Tibial nerve (tissue), 4 donors: ENCODE measurements around the gene MT1X. TPM values are rescaled to one million over a fixed set of nuclear protein-coding genes. Genes with fewer than 3 reads are reported as not detected.
A peak's percentile ranks its signal among the peaks of the same experiment; 100 is the strongest.

ENCODE experiments used
- DNase-seq, 2 donors: peaks; one replicate each; pipeline ENCODE4 v3.0.0-alpha.2; 2019; ENCODE audit warnings: low spot score in 2 of 2
- H3K27ac ChIP-seq, 4 donors: fragments of 200-600 bp; sonication (generic) in 3 of 4; one replicate each; pipeline ENCODE4 v1.5.1; 2017 to 2019; ENCODE audit warnings: mild to moderate bottlenecking in 1 of 4
- H3K27me3 ChIP-seq, 2 donors: fragments of 200-600 bp; sonication (generic) in 1 of 2; one replicate each; pipeline versions ENCODE4 v1.5.1 to v1.6.0; 2017 to 2019
- H3K36me3 ChIP-seq, 3 donors: fragments of 200-600 bp; sonication (generic); one replicate each; pipeline ENCODE4 v1.5.1; 2018 to 2019
- H3K4me1 ChIP-seq, 4 donors: fragments of 200-600 bp; sonication (generic) in 3 of 4; one replicate each; pipeline ENCODE4 v1.5.1; 2017 to 2019
- H3K4me3 ChIP-seq, 4 donors: fragments of 200-600 bp; sonication (generic) in 3 of 4; one replicate each; pipeline ENCODE4 v1.5.1; 2017 to 2019; ENCODE audit warnings: mild to moderate bottlenecking in 1 of 4, moderate library complexity in 1 of 4
- H3K9me3 ChIP-seq, 4 donors: fragments of 200-600 bp; sonication (generic) in 3 of 4; one replicate each; pipeline ENCODE4 v1.5.1; 2017 to 2019
- CTCF ChIP-seq, 5 experiments: fragments of 200-600 bp in 3 of 5; fragments of 450-650 bp in 2 of 5; sonication (generic) in 3 of 5; IDR thresholded peaks; one replicate each; pipeline ENCODE4 v1.5.1; 2016 to 2019; ENCODE audit warnings: antibody characterized with exemption in 5 of 5, mild to moderate bottlenecking in 3 of 5, moderate library complexity in 2 of 5
- EP300 ChIP-seq, 2 donors: sonication (generic); formaldehyde crosslinking; IDR thresholded peaks; one replicate each; pipeline ENCODE4 v1.6.1; 2017; ENCODE audit warnings: antibody characterized with exemption in 2 of 2, mild to moderate bottlenecking in 1 of 2
- POLR2A ChIP-seq, 2 donors: fragments of 450-650 bp; IDR thresholded peaks; one replicate each; pipeline ENCODE4 v1.6.1; 2017; ENCODE audit warnings: antibody characterized with exemption in 2 of 2, mild to moderate bottlenecking in 2 of 2, moderate library complexity in 2 of 2
- WGBS, 2 donors: methylation state at CpG; one replicate each; pipeline ENCODE4 v1.1.5; 2018; 5-methylcytosine and 5-hydroxymethylcytosine counted together
- total RNA-seq, 4 donors: library from RNA; depleted of rRNA; stranded (reverse); fragments of >200 nt; gene quantifications; one replicate each; pipeline ENCODE4 v1.1.0, GENCODE V29; 2016

MT1X gene
- total RNA-seq, 4 donors from 2014 or later: 457 to 1,918 (median 1,024) TPM

GRCh38 chr16:56724191-56724590 is 41.9 kb downstream of the MT1X start:
- Histone ChIP-seq H3K36me3 (no peaks in the 10 kb centered on the region), H3K27ac (no peak overlapping the region), H3K4me3 (no peak overlapping the region), H3K4me1 (peaks cover 0 to 14% (median 8%) of the 10 kb centered on the region in 4 donors), H3K27me3 (no peaks in the 10 kb centered on the region), H3K9me3 (no peaks in the 10 kb centered on the region)
- 89 to 92% methylated on average over 3 of the region's 3 CpGs for WGBS, 2 donors
- TF ChIP-seq CTCF (IDR thresholded peaks at IDR 0.05) (no peak), POLR2A (IDR thresholded peaks at IDR 0.05) (no peak), EP300 (IDR thresholded peaks at IDR 0.05) (no peak)
- no peak for DNase-seq

GRCh38 chr16:56726283-56726682 is 44.0 kb downstream of the MT1X start:
- peaks cover 0 to 27% (median 19%) of the 10 kb centered on the region in 4 donors for H3K4me1 ChIP-seq

GRCh38 chr16:56726926-56727325 is 44.7 kb downstream of the MT1X start:
- TF ChIP-seq EP300 (IDR thresholded peaks at IDR 0.05) (no peak), POLR2A (IDR thresholded peaks at IDR 0.05) (no peak), CTCF (IDR thresholded peaks at IDR 0.05) (no peak)
- 90 to 94% methylated on average over 6 of the region's 6 CpGs for WGBS, 2 donors
- Histone ChIP-seq H3K4me1 (peaks cover 0 to 33% (median 19%) of the 10 kb centered on the region in 4 donors), H3K36me3 (no peaks in the 10 kb centered on the region), H3K9me3 (no peaks in the 10 kb centered on the region), H3K27ac (no peak overlapping the region), H3K4me3 (no peak overlapping the region), H3K27me3 (no peaks in the 10 kb centered on the region)
- no peak for DNase-seq

More at GRCh38 chr16:56726283-56726682, 44.0 kb downstream of the MT1X start:
- Histone ChIP-seq H3K36me3 (no peaks in the 10 kb centered on the region), H3K27ac (no peak overlapping the region), H3K27me3 (no peaks in the 10 kb centered on the region), H3K4me3 (no peak overlapping the region), H3K9me3 (no peaks in the 10 kb centered on the region)
- 62 to 76% methylated on average over 2 of the region's 2 CpGs for WGBS, 2 donors
- no peak for TF ChIP-seq CTCF (IDR thresholded peaks at IDR 0.05)
- no peak for TF ChIP-seq EP300 (IDR thresholded peaks at IDR 0.05)
- no peak for TF ChIP-seq POLR2A (IDR thresholded peaks at IDR 0.05)
- DNase-seq: no peak

DNA sequence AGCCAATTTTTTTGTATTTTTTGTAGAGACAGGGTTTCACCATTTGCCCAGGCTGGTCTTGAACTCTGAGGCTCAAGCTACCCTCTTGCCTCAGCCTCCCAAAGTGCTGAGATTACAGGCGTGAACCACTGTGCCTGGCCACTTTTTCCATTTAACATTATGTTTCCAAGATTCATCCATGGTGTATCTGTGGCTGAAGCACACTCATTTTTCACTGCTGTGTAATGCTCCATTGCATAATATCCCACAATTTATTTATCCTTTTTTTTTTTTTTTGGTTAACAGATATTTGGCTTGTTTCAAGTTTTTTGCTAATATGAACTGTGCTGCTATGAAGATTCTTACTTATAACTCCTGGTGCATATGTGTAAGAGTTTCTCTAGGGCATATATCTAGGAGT is 45.8 kb downstream of the MT1X start:
- Histone ChIP-seq H3K4me3 (no peak overlapping the region), H3K9me3 (no peaks in the 10 kb centered on the region), H3K27ac (no peak overlapping the region), H3K36me3 (no peaks in the 10 kb centered on the region), H3K4me1 (peaks cover 0 to 36% (median 19%) of the 10 kb centered on the region in 4 donors), H3K27me3 (no peaks in the 10 kb centered on the region)
- 88 to 95% methylated on average over 1 of the region's 1 CpG for WGBS, 2 donors
- no peak for TF ChIP-seq EP300 (IDR thresholded peaks at IDR 0.05)
- no peak for TF ChIP-seq POLR2A (IDR thresholded peaks at IDR 0.05)
- TF ChIP-seq CTCF (IDR thresholded peaks at IDR 0.05): no peak
- no peak for DNase-seq

- H3K9me3 ChIP-seq: no peaks in the 10 kb centered on the region
- H3K4me1 ChIP-seq: peaks cover 0 to 36% (median 19%) of the 10 kb centered on the region in 4 donors
- H3K27ac ChIP-seq: peak overlapping the region; percentile 38 to 91 (median 84)
- peak overlapping the region; percentile 73 to 94 (median 88) for H3K4me3 ChIP-seq
- no peaks in the 10 kb centered on the region for H3K27me3 ChIP-seq
- 30 to 46% methylated on average over 8 of the region's 8 CpGs for WGBS, 2 donors
- no peak for TF ChIP-seq EP300 (IDR thresholded peaks at IDR 0.05)
- TF ChIP-seq POLR2A (IDR thresholded peaks at IDR 0.05): no peak
- TF ChIP-seq CTCF (IDR thresholded peaks at IDR 0.05): no peak
- peak in 1 of 2 donors; percentile 9 for DNase-seq
- no peaks in the 10 kb centered on the region for H3K36me3 ChIP-seq
Observed at GRCh38 chr16:56728980-56729734, 46.9 kb downstream of the MT1X start.
